Keratinocyte (primary cell): Measurements from ENCODE around the gene SLC8A1. TPM values are rescaled to one million over a fixed set of nuclear protein-coding genes. Genes with fewer than 3 reads are reported as not detected.

Source experiments
- DNase-seq: peaks from one replicate; pipeline ENCODE4 v3.0.0-alpha.2; 2011; ENCODE audit warnings: low read depth, missing footprints, low spot score
- FAIRE-seq: peaks from 2 replicates; lab custom pipeline; 2011; peaks lifted over from hg19 to GRCh38; lab: Jason Lieb, UNC
- H2AFZ ChIP-seq: 2 replicates; pipeline ENCODE4 v1.6.0; 2012; ENCODE audit warnings: low read length, control low read depth, inconsistent platforms; ENCODE audit not compliant: control insufficient read depth
- H3K27ac ChIP-seq: 2 replicates; pipeline ENCODE4 v1.5.1; 2011; ENCODE audit warnings: low read length; ENCODE audit not compliant: control insufficient read depth, insufficient read depth
- H3K27me3 ChIP-seq: 3 replicates; pipeline ENCODE4 v1.6.0; 2011; ENCODE audit warnings: low read length; ENCODE audit not compliant: control insufficient read depth, insufficient read depth; ENCODE audit errors: extremely low read depth
- H3K36me3 ChIP-seq, 2 experiments: 2 replicates in 1 of 2; 3 replicates in 1 of 2; pipeline ENCODE4 v1.5.1; 2011; ENCODE audit warnings: low read length in 2 of 2, mild to moderate bottlenecking in 1 of 2; ENCODE audit not compliant: control insufficient read depth in 2 of 2, insufficient read depth in 2 of 2; ENCODE audit errors: extremely low read depth in 1 of 2
- H3K4me1 ChIP-seq: 3 replicates; pipeline ENCODE4 v1.5.1; 2011; ENCODE audit warnings: low read length; ENCODE audit not compliant: control insufficient read depth, insufficient read depth; ENCODE audit errors: extremely low read depth
- H3K4me2 ChIP-seq: 3 replicates; pipeline ENCODE4 v1.6.0; 2011; ENCODE audit warnings: low read depth, low read length; ENCODE audit not compliant: control insufficient read depth, insufficient read depth; ENCODE audit errors: extremely low read depth
- H3K4me3 ChIP-seq, 3 experiments: fragments of 200-600 bp in 1 of 3; sonication (generic) in 1 of 3; 2 replicates in 2 of 3; 3 replicates in 1 of 3; pipeline ENCODE4 v1.5.1; 2011 to 2016; ENCODE audit warnings: low read length in 3 of 3, mild to moderate bottlenecking in 3 of 3, control low read depth in 2 of 3, inconsistent platforms in 1 of 3, low read depth in 1 of 3, mixed read lengths in 1 of 3, mixed run types in 1 of 3, moderate library complexity in 1 of 3; ENCODE audit not compliant: control insufficient read depth in 2 of 3, insufficient read depth in 2 of 3; ENCODE audit errors: extremely low read depth in 1 of 3
- H3K79me2 ChIP-seq: 2 replicates; pipeline ENCODE4 v1.6.0; 2012; ENCODE audit warnings: low read length; ENCODE audit not compliant: control insufficient read depth, insufficient read depth
- H3K9ac ChIP-seq: 3 replicates; pipeline ENCODE4 v1.6.0; 2011; ENCODE audit warnings: low read length; ENCODE audit not compliant: control insufficient read depth, insufficient read depth; ENCODE audit errors: extremely low read depth
- H3K9me1 ChIP-seq: 3 replicates; pipeline ENCODE4 v1.6.0; 2011; ENCODE audit warnings: low read length; ENCODE audit not compliant: control insufficient read depth, insufficient read depth; ENCODE audit errors: extremely low read depth
- H3K9me3 ChIP-seq: 2 replicates; pipeline ENCODE4 v1.5.1; 2012; ENCODE audit warnings: low read depth, low read length; ENCODE audit not compliant: control insufficient read depth
- H4K20me1 ChIP-seq: 3 replicates; pipeline ENCODE4 v1.6.0; 2011; ENCODE audit warnings: low read length; ENCODE audit not compliant: control insufficient read depth, insufficient read depth; ENCODE audit errors: extremely low read depth
- EZH2 ChIP-seq: IDR thresholded peaks from one replicate; pipeline ENCODE4 v1.6.1; 2012; ENCODE audit warnings: inconsistent platforms, mild to moderate bottlenecking, low read length, moderate library complexity
- dilution Hi-C: fragments of 300-500 bp; cut with MboI; formaldehyde crosslinking; loops from one replicate; pipeline ENCODE4 v1.7.0; 2020; ENCODE audit warnings: low sequenced_read_pairs; ENCODE audit not compliant: extremely low pct_ligation_motif_present
- polyA plus RNA-seq, 5 experiments: library from polyadenylated mRNA; depleted of rRNA in 3 of 5; stranded (reverse) in 3 of 5; stranded (forward) in 1 of 5; unstranded in 1 of 5; fragments of >200 nt; gene quantifications; 1 replicate in 1 of 5; 2 replicates in 3 of 5; 3 replicates in 1 of 5; pipeline versions ENCODE4 v1.2.1 to v1.2.3, GENCODE V29; 2011 to 2012; ENCODE audit warnings: missing spikeins in 2 of 5, low read depth in 1 of 5, low replicate concordance in 1 of 5
- TF ChIP-seq, protein P1 (sequence below), 3 experiments: IDR thresholded peaks in 1 of 3; conservative IDR thresholded peaks in 1 of 3; optimal IDR thresholded peaks in 1 of 3; 2 replicates in 2 of 3; 3 replicates in 1 of 3; pipeline versions ENCODE3 to v1.5.1; 2011; ENCODE audit warnings: low read length in 3 of 3, mild to moderate bottlenecking in 3 of 3, moderate library complexity in 2 of 3, control low read depth in 1 of 3, inconsistent platforms in 1 of 3; ENCODE audit not compliant: insufficient read depth in 2 of 3; ENCODE audit errors: extremely low read depth in 1 of 3

SLC8A1 gene
- polyA plus RNA-seq, 1 donor (not counting 4 experiments of a cell fraction or from before 2014, with no cell fraction given): 2.7 TPM

DNA sequence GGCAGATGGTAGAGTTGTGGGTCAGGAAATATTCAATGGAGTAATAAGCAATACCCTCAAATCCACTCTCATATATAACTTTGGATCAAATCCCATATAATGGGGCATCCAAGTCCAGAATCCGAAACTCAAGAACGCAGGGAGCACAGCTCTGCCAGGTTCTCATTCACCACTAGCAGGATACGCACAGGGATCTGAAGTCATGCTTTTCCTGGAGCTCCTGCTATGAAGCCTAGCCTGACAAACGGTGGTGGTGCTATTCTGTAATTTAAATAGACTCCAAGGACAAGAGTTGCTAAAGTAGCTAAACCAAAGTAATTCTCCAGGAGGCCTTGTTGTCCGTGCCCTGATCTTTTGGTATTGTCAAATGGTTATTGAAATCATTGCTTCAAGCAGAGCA, 264.8 kb downstream of the SLC8A1 start:
- no peaks in the 10 kb centered on the region for H3K36me3 ChIP-seq
- DNase-seq: no peak
- no peak overlapping the region for H3K4me2 ChIP-seq
- no peaks in the 10 kb centered on the region for H3K27me3 ChIP-seq
- no peak overlapping the region for H2AFZ ChIP-seq
- dilution Hi-C loops: no loop called here
- no peaks in the 10 kb centered on the region for H3K9me1 ChIP-seq
- H4K20me1 ChIP-seq: no peaks in the 10 kb centered on the region
- H3K9me3 ChIP-seq: no peaks in the 10 kb centered on the region
- no peak overlapping the region for H3K9ac ChIP-seq
- H3K4me3 ChIP-seq: no peak overlapping the region
- no peaks in the 10 kb centered on the region for H3K4me1 ChIP-seq
- TF ChIP-seq EZH2: no peak
- TF ChIP-seq, protein P1, sequence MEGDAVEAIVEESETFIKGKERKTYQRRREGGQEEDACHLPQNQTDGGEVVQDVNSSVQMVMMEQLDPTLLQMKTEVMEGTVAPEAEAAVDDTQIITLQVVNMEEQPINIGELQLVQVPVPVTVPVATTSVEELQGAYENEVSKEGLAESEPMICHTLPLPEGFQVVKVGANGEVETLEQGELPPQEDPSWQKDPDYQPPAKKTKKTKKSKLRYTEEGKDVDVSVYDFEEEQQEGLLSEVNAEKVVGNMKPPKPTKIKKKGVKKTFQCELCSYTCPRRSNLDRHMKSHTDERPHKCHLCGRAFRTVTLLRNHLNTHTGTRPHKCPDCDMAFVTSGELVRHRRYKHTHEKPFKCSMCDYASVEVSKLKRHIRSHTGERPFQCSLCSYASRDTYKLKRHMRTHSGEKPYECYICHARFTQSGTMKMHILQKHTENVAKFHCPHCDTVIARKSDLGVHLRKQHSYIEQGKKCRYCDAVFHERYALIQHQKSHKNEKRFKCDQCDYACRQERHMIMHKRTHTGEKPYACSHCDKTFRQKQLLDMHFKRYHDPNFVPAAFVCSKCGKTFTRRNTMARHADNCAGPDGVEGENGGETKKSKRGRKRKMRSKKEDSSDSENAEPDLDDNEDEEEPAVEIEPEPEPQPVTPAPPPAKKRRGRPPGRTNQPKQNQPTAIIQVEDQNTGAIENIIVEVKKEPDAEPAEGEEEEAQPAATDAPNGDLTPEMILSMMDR (optimal IDR thresholded peaks at IDR 0.05 in 1 of 3, IDR thresholded peaks at IDR 0.05 in 1 of 3, conservative IDR thresholded peaks at IDR 0.05 in 1 of 3; ENCODE audit: extremely low read depth in 1 of 3, insufficient read depth in 2 of 3, low read length in 3 of 3): no peak
- FAIRE-seq: no peak
- H3K27ac ChIP-seq: no peak overlapping the region
- H3K79me2 ChIP-seq: no peaks in the 10 kb centered on the region

DNA sequence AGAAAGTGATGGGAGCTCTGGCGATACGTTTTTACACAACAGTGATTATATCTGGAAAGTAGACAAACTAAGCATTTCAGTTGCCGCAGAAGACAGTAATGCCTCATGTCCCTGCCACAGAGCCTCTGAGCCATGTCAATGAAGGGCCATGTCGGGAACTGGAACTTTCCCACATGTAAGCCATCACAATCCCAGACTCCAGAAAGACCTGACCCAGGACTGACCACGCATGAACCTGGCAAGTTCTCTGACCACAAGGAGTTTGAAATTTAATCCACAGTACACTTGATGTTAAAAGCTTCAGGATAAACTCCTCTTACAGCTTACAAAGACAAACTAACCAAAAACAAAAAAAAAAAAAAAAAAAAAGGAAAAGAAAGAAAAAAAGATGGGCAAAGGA, 267.3 kb downstream of the SLC8A1 start:
- H3K9me3 ChIP-seq: no peaks in the 10 kb centered on the region
- TF ChIP-seq EZH2: no peak
- TF ChIP-seq, protein P1 (optimal IDR thresholded peaks at IDR 0.05 in 1 of 3, IDR thresholded peaks at IDR 0.05 in 1 of 3, conservative IDR thresholded peaks at IDR 0.05 in 1 of 3; ENCODE audit: extremely low read depth in 1 of 3, insufficient read depth in 2 of 3, low read length in 3 of 3): no peak
- H2AFZ ChIP-seq: no peak overlapping the region
- H3K4me1 ChIP-seq: no peaks in the 10 kb centered on the region
- H4K20me1 ChIP-seq: no peaks in the 10 kb centered on the region
- FAIRE-seq (no peak), DNase-seq (no peak)
- no peaks in the 10 kb centered on the region for H3K79me2 ChIP-seq
- H3K27ac ChIP-seq: no peak overlapping the region
- no peak overlapping the region for H3K9ac ChIP-seq
- H3K9me1 ChIP-seq: no peaks in the 10 kb centered on the region
- H3K4me2 ChIP-seq: no peak overlapping the region
- dilution Hi-C loops: no loop called here
- H3K27me3 ChIP-seq: no peaks in the 10 kb centered on the region
- H3K36me3 ChIP-seq: no peaks in the 10 kb centered on the region
- no peak overlapping the region for H3K4me3 ChIP-seq
